ENCODE data around the gene GLRX3.

GLRX3 gene

DNA sequence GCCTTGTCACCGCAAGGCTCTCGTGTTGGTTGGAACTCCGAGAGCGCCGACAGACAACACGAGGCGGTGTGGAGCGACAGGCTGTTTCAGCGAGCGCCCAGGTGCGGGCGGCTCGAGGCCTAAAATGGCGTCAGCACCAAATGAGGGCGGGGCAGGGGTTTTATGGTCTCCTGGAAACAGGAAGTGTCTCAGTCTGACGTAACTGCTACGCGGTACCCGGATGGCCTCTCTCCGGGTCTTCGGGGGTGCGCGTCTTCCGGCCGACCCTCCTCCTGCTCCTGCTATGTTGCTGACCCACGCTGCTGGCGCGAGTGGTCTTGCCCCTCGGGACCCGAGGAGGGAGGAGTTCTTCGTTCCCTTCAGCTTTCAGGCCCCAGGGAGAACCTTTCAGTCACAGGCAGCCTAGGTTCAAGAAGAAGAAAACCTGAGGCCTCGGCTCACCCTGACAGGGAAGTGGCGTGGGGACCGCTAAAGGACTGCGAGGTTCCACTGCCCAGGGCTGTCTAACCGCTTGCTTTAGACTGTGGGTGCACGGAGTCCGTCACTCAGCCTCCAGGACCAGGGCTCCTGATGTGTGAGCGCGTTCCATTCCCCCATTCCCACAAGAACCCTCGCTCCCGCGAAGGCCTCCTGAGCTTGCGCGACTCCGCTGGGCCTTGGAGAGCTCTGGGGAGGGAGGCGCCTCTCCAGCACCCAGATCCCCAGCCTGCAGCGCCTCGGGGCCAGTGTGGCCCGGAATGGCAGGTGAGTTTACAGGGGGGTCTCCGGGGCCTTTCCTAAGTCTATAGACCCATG, 77.3 kb downstream of the GLRX3 start:
- no peak for DNase-seq

DNA sequence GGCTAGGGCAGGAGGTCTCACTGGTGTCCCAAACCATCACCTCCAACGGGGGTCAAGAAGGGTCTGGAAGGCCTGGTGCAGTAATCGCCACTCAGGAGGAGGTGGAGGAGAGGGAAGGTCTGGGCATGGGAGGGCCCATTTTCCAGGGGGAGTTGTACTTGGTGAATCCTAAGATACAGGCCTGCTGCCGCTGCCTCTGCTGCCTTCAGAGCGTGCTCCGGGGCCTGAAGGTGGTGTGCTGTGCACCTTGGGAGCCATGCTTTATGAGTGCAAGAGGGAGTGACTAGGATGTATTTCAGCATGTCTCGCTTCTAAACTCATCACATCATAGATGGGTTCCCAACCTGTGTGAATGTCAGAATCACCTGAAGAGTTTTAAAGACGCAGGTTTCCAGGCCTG, 78.2 kb downstream of the GLRX3 start:
- no peak for DNase-seq

DNA sequence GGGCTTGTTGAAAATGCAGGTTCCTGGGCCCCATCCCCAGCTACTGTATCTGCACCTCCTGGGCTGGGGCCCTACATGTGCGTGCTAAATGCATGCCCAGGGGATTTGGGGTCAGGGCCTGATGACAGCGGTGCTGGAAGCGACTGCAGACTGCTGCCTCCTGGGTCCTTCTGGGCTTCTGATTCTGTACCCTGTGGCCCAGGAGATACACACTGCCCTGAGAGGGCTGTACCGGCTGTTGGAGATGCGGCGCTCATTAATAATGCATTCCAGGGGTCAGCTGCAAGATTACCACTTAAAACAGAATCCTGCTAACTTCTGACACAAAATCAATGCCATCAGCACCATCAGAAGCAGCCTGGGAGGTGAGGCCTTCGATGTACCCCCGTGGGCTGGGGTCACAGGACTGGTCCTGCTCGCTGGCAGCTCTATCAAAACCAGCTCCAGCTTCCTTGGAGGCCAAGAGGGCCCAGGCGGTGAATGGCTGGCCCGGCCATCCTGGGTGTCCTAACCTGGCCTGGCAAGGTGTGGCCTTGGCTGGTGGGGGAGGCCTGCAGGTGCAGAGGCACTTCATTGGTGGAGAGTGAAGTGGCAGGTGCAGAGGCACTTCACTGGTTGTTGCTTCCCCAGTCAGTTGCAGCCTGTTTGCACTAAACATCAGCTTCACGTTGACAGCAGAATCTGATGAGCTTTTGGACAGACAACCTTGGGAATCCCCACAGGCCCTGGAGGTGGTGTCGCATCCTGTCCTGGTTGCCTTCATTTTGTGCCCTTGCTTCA, 79.2 kb downstream of the GLRX3 start:
- no peak for DNase-seq

GRCh38 chr10:130215931-130216231, 79.7 kb downstream of the GLRX3 start:
- no peak for DNase-seq

DNA sequence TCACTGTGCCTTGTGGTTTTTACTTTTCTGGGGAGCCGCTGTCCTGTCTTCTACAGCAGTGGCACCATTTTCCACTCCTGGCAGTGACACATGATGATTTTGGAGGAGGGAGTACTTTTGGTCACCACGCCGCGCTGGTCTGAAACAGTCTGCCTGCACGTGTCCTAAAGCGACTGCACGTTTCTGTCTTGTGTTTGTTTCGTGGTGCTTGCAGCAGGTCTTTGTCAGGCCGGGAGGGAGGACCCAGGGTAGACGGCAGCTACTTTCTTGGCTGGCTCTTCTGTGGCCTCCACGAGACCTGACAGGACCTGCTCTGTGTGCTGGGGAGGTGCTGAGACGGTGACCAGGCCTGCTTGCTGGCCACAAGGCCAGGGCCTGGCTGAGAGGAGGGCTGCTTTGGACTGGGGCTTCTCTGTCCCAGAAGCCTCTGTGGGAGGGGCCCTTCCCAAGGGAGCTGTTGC, 82.0 kb downstream of the GLRX3 start:
- no peak for DNase-seq

- no peak for DNase-seq
These were observed 82.7 kb downstream of the GLRX3 start for GRCh38 chr10:130218936-130219335.

DNA sequence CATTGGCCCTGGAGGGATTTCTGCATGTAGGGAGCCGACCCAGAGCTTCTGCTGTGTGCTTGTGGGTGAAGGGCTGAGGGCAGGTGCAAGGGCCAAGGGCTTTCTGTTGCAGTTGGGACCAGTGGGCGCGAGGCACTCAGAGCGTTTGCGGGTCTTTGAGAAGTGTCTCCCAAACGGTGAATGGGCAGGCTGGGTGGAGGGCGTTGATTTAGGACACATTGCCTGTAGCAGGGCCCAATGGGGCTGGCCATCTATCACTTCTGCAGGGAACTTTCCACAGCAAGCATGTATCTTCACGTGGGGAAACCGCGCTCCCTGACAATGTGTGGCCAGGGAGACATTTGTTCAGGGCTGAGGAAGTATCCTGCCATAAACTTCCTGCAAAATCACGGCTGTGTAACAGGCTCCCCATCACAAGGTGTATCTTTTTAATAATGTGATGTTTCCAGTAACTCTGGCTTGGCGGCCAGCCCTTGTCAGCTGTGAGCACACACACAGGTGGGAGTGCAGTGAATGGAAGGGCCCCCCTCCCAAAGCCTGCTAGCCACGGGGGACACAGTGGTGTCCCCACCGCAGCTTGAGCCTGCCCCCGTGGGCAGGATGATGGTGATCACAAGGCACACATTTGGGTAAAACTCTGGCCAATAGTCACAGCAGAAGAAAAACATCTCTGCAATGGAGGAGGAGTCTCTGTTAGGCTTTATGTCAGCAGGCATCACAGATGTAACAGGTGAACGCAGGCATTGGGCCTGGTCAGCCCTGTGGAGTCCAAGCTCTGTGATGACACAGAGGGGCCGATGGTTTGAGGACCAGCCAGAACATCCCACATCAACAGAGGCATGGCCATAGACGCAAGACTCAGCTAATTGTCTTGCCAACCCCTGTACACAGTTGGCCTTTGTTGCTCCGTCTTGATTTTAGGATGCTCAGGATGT, 84.3 kb downstream of the GLRX3 start:
- DNase-seq: no peak

GRCh38 chr10:130221456-130222375, 85.5 kb downstream of the GLRX3 start:
- DNase-seq: no peak

DNA sequence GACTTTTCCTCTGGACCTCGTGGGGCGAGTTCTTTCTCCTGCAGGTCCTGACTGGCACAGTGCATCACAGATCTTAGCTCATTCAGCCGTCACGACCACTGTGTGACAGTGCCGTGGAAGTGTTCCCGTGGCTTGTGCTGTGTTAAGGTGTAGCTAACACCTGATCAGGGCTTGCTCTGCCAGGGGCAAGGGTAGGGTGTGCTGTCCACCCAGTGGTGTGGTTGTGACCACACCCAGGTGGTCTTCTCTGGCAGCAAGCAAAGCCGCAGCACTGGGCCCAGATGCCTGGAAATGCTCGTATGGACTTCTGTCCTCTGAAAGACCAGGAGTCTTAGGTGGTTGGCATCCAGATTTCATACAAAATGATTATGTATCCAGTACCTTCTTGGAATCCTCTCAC, 86.2 kb downstream of the GLRX3 start:
- DNase-seq: no peak

GRCh38 chr10:130224228-130224627, 88.0 kb downstream of the GLRX3 start:
- DNase-seq: no peak

DNA sequence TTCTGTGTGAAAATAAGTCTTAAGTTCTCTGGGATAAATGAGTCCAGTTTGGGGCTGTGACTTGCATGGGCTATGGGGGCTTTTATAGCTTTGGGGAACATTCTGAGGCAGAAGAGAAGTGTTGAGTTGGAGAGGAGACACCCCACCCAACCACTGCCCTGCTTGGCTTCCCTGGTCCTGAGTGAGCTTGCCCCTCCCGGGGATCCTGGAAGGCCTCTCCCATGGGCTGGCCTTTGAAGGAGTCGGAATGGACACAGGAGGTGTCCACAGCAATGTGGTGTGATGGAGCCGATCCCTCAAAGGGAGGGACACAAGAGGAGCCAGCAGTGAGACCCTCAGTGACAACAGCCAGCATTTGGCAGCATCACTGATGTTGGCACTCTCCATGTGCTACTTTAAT, 89.8 kb downstream of the GLRX3 start:
- no peak for DNase-seq

DNA sequence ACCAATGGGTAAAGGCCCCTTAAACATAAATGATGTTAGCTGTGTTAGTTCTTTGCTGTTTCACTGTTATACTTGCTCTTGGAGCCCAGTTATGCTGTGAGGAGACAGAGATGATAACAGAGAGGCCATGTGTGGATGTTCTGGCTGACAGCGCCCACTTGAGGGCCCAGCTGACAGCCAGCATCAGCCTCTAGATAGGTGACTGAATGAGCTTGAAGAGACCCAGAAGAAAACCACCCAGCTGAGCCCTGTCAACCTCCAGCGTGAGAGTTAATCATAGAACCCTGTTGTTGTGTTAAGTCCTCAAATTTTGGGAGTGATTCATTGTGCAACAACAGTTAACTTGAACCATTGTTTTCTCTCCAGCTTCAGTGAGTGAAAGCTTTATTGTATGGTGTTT, 91.7 kb downstream of the GLRX3 start:
- no peak for DNase-seq
